Calu3 (cell line): ENCODE results near the gene MICAL3. TPM values are rescaled to one million over a fixed set of nuclear protein-coding genes. Genes with fewer than 3 reads are reported as not detected.

Source experiments
- BruUV-seq: library from RNA; stranded (reverse); fragments of 400-500 nt; replicated peaks from 2 replicates; lab custom pipeline; 2021; lab: Mats Ljungman, UMichigan
- CTCF ChIA-PET: fragments of 300-600 bp; sonication (Branson Sonifier 250); formaldehyde crosslinking; loops from one replicate; lab custom pipeline; 2022; ENCODE audit warnings: antibody characterized with exemption; lab: Charles Lee
- DNase-seq: peaks from one replicate; pipeline ENCODE4 v3.0.0; 2022
- H3K27ac Mint-ChIP-seq: one replicate; pipeline ENCODE4 v1.8.0; 2022; ENCODE audit warnings: mixed read lengths; ENCODE audit not compliant: unreplicated experiment
- H3K27me3 Mint-ChIP-seq: one replicate; pipeline ENCODE4 v1.8.0; 2022; ENCODE audit warnings: mixed read lengths; ENCODE audit not compliant: unreplicated experiment
- H3K36me3 Mint-ChIP-seq: one replicate; pipeline ENCODE4 v1.8.0; 2022; ENCODE audit warnings: mild to moderate bottlenecking, moderate library complexity, mixed read lengths; ENCODE audit not compliant: insufficient read depth, unreplicated experiment
- H3K4me1 Mint-ChIP-seq: one replicate; pipeline ENCODE4 v1.8.0; 2022; ENCODE audit warnings: mild to moderate bottlenecking, low read depth, mixed read lengths; ENCODE audit not compliant: unreplicated experiment
- H3K4me3 Mint-ChIP-seq: one replicate; pipeline ENCODE4 v1.8.0; 2022; ENCODE audit warnings: mild to moderate bottlenecking, low read depth, moderate library complexity, mixed read lengths; ENCODE audit not compliant: unreplicated experiment
- H3K9me3 Mint-ChIP-seq: one replicate; pipeline ENCODE4 v1.8.0; 2022; ENCODE audit warnings: low read depth, mixed read lengths; ENCODE audit not compliant: unreplicated experiment
- CTCF ChIP-seq: fragments of 200-600 bp; IDR thresholded peaks from one replicate; pipeline ENCODE4 v1.8.0; 2022; ENCODE audit warnings: antibody characterized with exemption; ENCODE audit not compliant: unreplicated experiment
- intact Hi-C: fragments of 100-400 bp; cut with micrococcal nuclease; formaldehyde crosslinking; loops from one replicate; pipeline ENCODE4 v1.10.0; 2022; ENCODE audit not compliant: unreplicated experiment
- total RNA-seq: library from RNA; stranded (reverse); gene quantifications from 2 replicates; pipeline ENCODE4 v1.2.3, GENCODE V29; 2022

MICAL3 gene
- total RNA-seq, 1 experiment from 2014 or later = 60.6 TPM

- no peak for TF ChIP-seq CTCF
- DNase-seq = no peak
- H3K27ac Mint-ChIP-seq = no peak overlapping the region
- H3K9me3 Mint-ChIP-seq = no peaks in the 10 kb centered on the region
- intact Hi-C loops = loop anchor here (10.0 kb wide), 1 partner anchor 171 kb away; no protein-coding TSS in a partner anchor
- no peaks in the 10 kb centered on the region for H3K27me3 Mint-ChIP-seq
- no TSS peak for BruUV-seq
- H3K4me1 Mint-ChIP-seq = no peaks in the 10 kb centered on the region
- CTCF ChIA-PET = no interaction called here
- H3K4me3 Mint-ChIP-seq = no peak overlapping the region
- peaks cover 4% of the 10 kb centered on the region for H3K36me3 Mint-ChIP-seq
These were observed 190.9 kb downstream of the MICAL3 start for GRCh38 chr22:17833489-17833888.

- no peak overlapping the region for H3K4me3 Mint-ChIP-seq
- H3K27ac Mint-ChIP-seq = no peak overlapping the region
- no peak for DNase-seq
- peaks cover 7% of the 10 kb centered on the region for H3K36me3 Mint-ChIP-seq
- TF ChIP-seq CTCF = no peak
- no peaks in the 10 kb centered on the region for H3K9me3 Mint-ChIP-seq
- intact Hi-C loops = loop anchor here (10.0 kb wide), 1 partner anchor 172 kb away; no protein-coding TSS in a partner anchor
- H3K4me1 Mint-ChIP-seq = no peaks in the 10 kb centered on the region
- no peaks in the 10 kb centered on the region for H3K27me3 Mint-ChIP-seq
- no TSS peak for BruUV-seq
- CTCF ChIA-PET = no interaction called here
These were observed 191.7 kb downstream of the MICAL3 start for GRCh38 chr22:17832665-17833064.

GRCh38 chr22:17831501-17832251 lies 192.7 kb downstream of the MICAL3 start:
- intact Hi-C loops = loop anchor here (10.0 kb wide), 1 partner anchor 173 kb away; no protein-coding TSS in a partner anchor
- peaks cover 11% of the 10 kb centered on the region for H3K36me3 Mint-ChIP-seq
- DNase-seq = no peak
- CTCF ChIA-PET = interaction anchor here (4.4 kb wide), 1 partner anchor 245 kb away, joined by 44 read pairs; the partner anchor contains the start of gene PEX26
- H3K27me3 Mint-ChIP-seq = no peaks in the 10 kb centered on the region
- H3K9me3 Mint-ChIP-seq = no peaks in the 10 kb centered on the region
- no peak for TF ChIP-seq CTCF
- no peak overlapping the region for H3K4me3 Mint-ChIP-seq
- H3K4me1 Mint-ChIP-seq = no peaks in the 10 kb centered on the region
- BruUV-seq = no TSS peak
- H3K27ac Mint-ChIP-seq = no peak overlapping the region

GRCh38 chr22:17830043-17830961 lies 194.1 kb downstream of the MICAL3 start:
- H3K36me3 Mint-ChIP-seq = peaks cover 11% of the 10 kb centered on the region
- peak; percentile 91 for DNase-seq
- H3K9me3 Mint-ChIP-seq = no peaks in the 10 kb centered on the region
- intact Hi-C loops = loop anchor here (1.0 to 10.0 kb wide), 2 partner anchors 174 to 246 kb away; no protein-coding TSS in a partner anchor
- peak; percentile 98 for TF ChIP-seq CTCF
- no peaks in the 10 kb centered on the region for H3K27me3 Mint-ChIP-seq
- no TSS peak for BruUV-seq
- H3K27ac Mint-ChIP-seq = no peak overlapping the region
- CTCF ChIA-PET = interaction anchor here (0.8 to 4.4 kb wide), 2 partner anchors 246 to 261 kb away, joined by 3 to 44 read pairs; partner anchors contain the start of gene PEX26
- no peak overlapping the region for H3K4me3 Mint-ChIP-seq
- H3K4me1 Mint-ChIP-seq = no peaks in the 10 kb centered on the region
